ENCODE results near the gene PLCB4. TPM values are rescaled to one million over a fixed set of nuclear protein-coding genes. Genes with fewer than 3 reads are reported as not detected.

PLCB4 gene
- total and polyA plus RNA-seq, 2 donors = 4.8 to 7.6 TPM

DNA sequence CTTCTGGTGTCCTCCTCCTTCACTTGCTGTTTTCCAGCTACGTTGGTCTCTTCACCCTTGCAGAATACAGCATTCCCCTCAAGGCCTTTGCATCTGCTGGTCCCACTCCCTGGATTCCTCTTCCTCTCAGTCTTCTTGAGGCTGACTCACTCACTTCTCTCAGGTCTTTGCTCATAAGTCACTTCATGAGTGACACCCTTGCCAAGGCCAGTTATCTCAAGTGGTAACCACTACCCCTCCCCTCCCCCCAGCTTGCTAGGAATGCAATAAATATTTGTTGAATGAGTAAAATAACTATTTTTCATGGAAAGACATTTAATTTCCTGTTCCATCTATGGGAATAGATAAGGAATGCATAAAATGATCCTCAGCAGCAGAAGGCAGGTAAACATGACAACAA lies 131.7 kb downstream of the PLCB4 start:
- no peaks in the 10 kb centered on the region for H3K36me3 ChIP-seq (ENCODE audit: control insufficient read depth in 2 of 2, insufficient read depth in 2 of 2, low read length in 1 of 2)
- no peaks in the 10 kb centered on the region for H3K4me1 ChIP-seq (ENCODE audit: control insufficient read depth in 2 of 2, insufficient read depth in 2 of 2, low read length in 2 of 2)
- H3K27ac ChIP-seq (ENCODE audit: low read depth in 1 of 2, low read length in 1 of 2) = no peak overlapping the region
- H3K4me3 ChIP-seq (ENCODE audit: low read length in 2 of 2) = no peak overlapping the region
- no peak for DNase-seq (ENCODE audit: low read depth in 6 of 9, low spot score in 9 of 9)
- H3K27me3 ChIP-seq (ENCODE audit: control insufficient read depth in 2 of 2, insufficient read depth in 1 of 2, low read length in 1 of 2) = no peaks in the 10 kb centered on the region
- WGBS = 97% methylated on average over 1 of the region's 1 CpG
- no peaks in the 10 kb centered on the region for H3K9me3 ChIP-seq (ENCODE audit: control insufficient read depth in 2 of 2, insufficient read depth in 1 of 2, low read length in 1 of 2)

- 67% methylated on average over 3 of the region's 3 CpGs for WGBS
- no peak overlapping the region for H3K27ac ChIP-seq (ENCODE audit: low read depth in 1 of 2, low read length in 1 of 2)
- H3K36me3 ChIP-seq (ENCODE audit: control insufficient read depth in 2 of 2, insufficient read depth in 2 of 2, low read length in 1 of 2) = no peaks in the 10 kb centered on the region
- no peaks in the 10 kb centered on the region for H3K27me3 ChIP-seq (ENCODE audit: control insufficient read depth in 2 of 2, insufficient read depth in 1 of 2, low read length in 1 of 2)
- DNase-seq (ENCODE audit: low read depth in 6 of 9, low spot score in 9 of 9) = no peak
- H3K9me3 ChIP-seq (ENCODE audit: control insufficient read depth in 2 of 2, insufficient read depth in 1 of 2, low read length in 1 of 2) = no peaks in the 10 kb centered on the region
- no peak overlapping the region for H3K4me3 ChIP-seq (ENCODE audit: low read length in 2 of 2)
- H3K4me1 ChIP-seq (ENCODE audit: control insufficient read depth in 2 of 2, insufficient read depth in 2 of 2, low read length in 2 of 2) = no peaks in the 10 kb centered on the region
Observed at GRCh38 chr20:9202420-9203080, 133.7 kb downstream of the PLCB4 start.

GRCh38 chr20:9203081-9203447 lies 134.2 kb downstream of the PLCB4 start:
- Histone ChIP-seq H3K36me3 (ENCODE audit: control insufficient read depth in 2 of 2, insufficient read depth in 2 of 2, low read length in 1 of 2) (no peaks in the 10 kb centered on the region), H3K27ac (ENCODE audit: low read depth in 1 of 2, low read length in 1 of 2) (no peak overlapping the region), H3K4me3 (ENCODE audit: low read length in 2 of 2) (no peak overlapping the region), H3K27me3 (ENCODE audit: control insufficient read depth in 2 of 2, insufficient read depth in 1 of 2, low read length in 1 of 2) (no peaks in the 10 kb centered on the region), H3K9me3 (ENCODE audit: control insufficient read depth in 2 of 2, insufficient read depth in 1 of 2, low read length in 1 of 2) (no peaks in the 10 kb centered on the region), H3K4me1 (ENCODE audit: control insufficient read depth in 2 of 2, insufficient read depth in 2 of 2, low read length in 2 of 2) (no peaks in the 10 kb centered on the region)
- DNase-seq (ENCODE audit: low read depth in 6 of 9, low spot score in 9 of 9) = no peak

DNA sequence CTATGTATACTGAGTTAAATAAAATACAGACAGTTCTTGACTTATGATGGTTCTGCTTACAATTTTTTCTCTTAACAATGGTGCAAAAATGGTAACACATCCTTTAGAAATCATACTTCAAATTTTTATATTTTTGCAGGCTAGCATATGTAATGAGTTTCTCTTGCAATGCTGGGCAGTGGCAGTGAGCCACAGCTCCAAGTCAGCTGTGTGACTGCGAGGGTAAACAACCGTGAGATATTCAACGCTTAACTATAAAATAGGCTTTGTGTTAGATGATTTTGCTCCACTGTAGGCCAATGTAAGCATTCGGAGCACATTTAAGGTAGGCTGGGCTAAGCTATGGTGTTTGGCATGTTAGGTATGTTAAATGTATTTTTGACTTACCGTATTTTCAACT lies 136.1 kb downstream of the PLCB4 start:
- DNase-seq (ENCODE audit: low read depth in 6 of 9, low spot score in 9 of 9) = no peak
- no peak overlapping the region for H3K4me3 ChIP-seq (ENCODE audit: low read length in 2 of 2)
- 95% methylated on average over 5 of the region's 5 CpGs for WGBS
- H3K9me3 ChIP-seq (ENCODE audit: control insufficient read depth in 2 of 2, insufficient read depth in 1 of 2, low read length in 1 of 2) = no peaks in the 10 kb centered on the region
- no peaks in the 10 kb centered on the region for H3K4me1 ChIP-seq (ENCODE audit: control insufficient read depth in 2 of 2, insufficient read depth in 2 of 2, low read length in 2 of 2)
- H3K27ac ChIP-seq (ENCODE audit: low read depth in 1 of 2, low read length in 1 of 2) = no peak overlapping the region
- no peaks in the 10 kb centered on the region for H3K36me3 ChIP-seq (ENCODE audit: control insufficient read depth in 2 of 2, insufficient read depth in 2 of 2, low read length in 1 of 2)
- H3K27me3 ChIP-seq (ENCODE audit: control insufficient read depth in 2 of 2, insufficient read depth in 1 of 2, low read length in 1 of 2) = no peaks in the 10 kb centered on the region

DNA sequence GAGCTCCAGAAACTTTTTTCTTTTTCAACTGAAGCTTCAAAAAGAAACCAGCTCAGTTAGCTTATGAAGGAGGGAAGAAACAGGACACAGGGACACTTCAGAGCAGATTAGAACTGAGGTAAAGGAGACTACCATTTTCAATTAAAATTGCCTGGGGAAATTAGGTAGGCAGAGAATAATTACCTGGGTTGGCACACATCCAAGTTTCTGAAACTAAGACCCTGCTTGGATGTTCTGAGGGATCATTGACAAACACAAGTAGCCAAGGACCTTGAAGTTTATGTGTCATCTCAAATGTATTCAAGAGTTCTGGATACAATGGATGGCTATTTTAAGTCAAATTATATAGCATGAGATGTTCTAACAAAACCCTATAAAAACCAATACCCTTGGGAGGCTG lies 137.6 kb downstream of the PLCB4 start:
- DNase-seq (ENCODE audit: low read depth in 6 of 9, low spot score in 9 of 9) = no peak
- Histone ChIP-seq H3K27me3 (ENCODE audit: control insufficient read depth in 2 of 2, insufficient read depth in 1 of 2, low read length in 1 of 2) (no peaks in the 10 kb centered on the region), H3K27ac (ENCODE audit: low read depth in 1 of 2, low read length in 1 of 2) (no peak overlapping the region), H3K36me3 (ENCODE audit: control insufficient read depth in 2 of 2, insufficient read depth in 2 of 2, low read length in 1 of 2) (no peaks in the 10 kb centered on the region), H3K9me3 (ENCODE audit: control insufficient read depth in 2 of 2, insufficient read depth in 1 of 2, low read length in 1 of 2) (no peaks in the 10 kb centered on the region), H3K4me1 (ENCODE audit: control insufficient read depth in 2 of 2, insufficient read depth in 2 of 2, low read length in 2 of 2) (no peaks in the 10 kb centered on the region), H3K4me3 (ENCODE audit: low read length in 2 of 2) (no peak overlapping the region)

DNA sequence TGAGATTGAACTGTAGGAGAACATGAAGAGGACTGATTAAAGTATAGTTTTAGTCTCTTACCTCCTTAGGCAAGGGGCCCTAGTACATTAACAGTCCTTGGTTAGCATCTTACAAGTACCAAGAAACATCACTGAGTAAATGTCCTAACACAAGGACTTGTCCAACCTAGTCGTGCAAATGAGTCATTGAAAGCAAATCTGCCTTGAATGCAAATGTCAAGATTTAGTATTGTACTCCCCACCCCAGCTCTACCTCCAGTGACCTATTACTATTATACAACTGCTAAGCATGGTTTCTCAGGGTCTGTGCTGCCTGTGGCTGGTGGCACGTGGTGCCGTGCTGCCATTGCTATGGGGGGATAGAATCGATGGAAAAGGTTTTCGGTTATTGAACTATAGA lies 138.4 kb downstream of the PLCB4 start:
- Histone ChIP-seq H3K27ac (ENCODE audit: low read depth in 1 of 2, low read length in 1 of 2) (no peak overlapping the region), H3K9me3 (ENCODE audit: control insufficient read depth in 2 of 2, insufficient read depth in 1 of 2, low read length in 1 of 2) (no peaks in the 10 kb centered on the region), H3K27me3 (ENCODE audit: control insufficient read depth in 2 of 2, insufficient read depth in 1 of 2, low read length in 1 of 2) (no peaks in the 10 kb centered on the region), H3K4me3 (ENCODE audit: low read length in 2 of 2) (no peak overlapping the region), H3K4me1 (ENCODE audit: control insufficient read depth in 2 of 2, insufficient read depth in 2 of 2, low read length in 2 of 2) (no peaks in the 10 kb centered on the region), H3K36me3 (ENCODE audit: control insufficient read depth in 2 of 2, insufficient read depth in 2 of 2, low read length in 1 of 2) (no peaks in the 10 kb centered on the region)
- WGBS = 97% methylated on average over 5 of the region's 5 CpGs
- DNase-seq (ENCODE audit: low read depth in 6 of 9, low spot score in 9 of 9) = no peak

DNA sequence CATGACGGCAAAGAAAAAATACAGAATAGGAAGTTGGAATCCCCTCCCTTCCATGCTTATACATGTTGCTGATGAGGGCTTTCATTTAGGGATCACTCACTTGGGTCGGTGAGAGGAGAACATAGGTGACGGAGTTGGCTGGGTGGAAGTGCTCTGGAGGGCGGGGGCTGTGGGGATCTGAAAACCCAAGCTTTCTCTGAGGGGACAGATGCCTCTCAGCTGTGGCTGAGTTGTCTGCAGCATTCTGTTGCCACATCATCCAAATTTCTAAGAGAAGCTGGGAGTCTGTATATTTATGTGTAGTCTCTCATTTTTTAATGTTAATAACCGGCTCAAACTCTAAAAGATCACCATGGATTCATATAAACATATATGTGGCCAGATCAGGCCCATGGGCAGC lies 141.5 kb downstream of the PLCB4 start:
- WGBS = 97% methylated on average over 5 of the region's 5 CpGs
- H3K4me3 ChIP-seq (ENCODE audit: low read length in 2 of 2) = no peak overlapping the region
- no peak for DNase-seq (ENCODE audit: low read depth in 6 of 9, low spot score in 9 of 9)
- no peaks in the 10 kb centered on the region for H3K27me3 ChIP-seq (ENCODE audit: control insufficient read depth in 2 of 2, insufficient read depth in 1 of 2, low read length in 1 of 2)
- H3K4me1 ChIP-seq (ENCODE audit: control insufficient read depth in 2 of 2, insufficient read depth in 2 of 2, low read length in 2 of 2) = no peaks in the 10 kb centered on the region
- H3K9me3 ChIP-seq (ENCODE audit: control insufficient read depth in 2 of 2, insufficient read depth in 1 of 2, low read length in 1 of 2) = no peaks in the 10 kb centered on the region
- no peak overlapping the region for H3K27ac ChIP-seq (ENCODE audit: low read depth in 1 of 2, low read length in 1 of 2)
- no peaks in the 10 kb centered on the region for H3K36me3 ChIP-seq (ENCODE audit: control insufficient read depth in 2 of 2, insufficient read depth in 2 of 2, low read length in 1 of 2)

- no peak for DNase-seq (ENCODE audit: low read depth in 6 of 9, low spot score in 9 of 9)
- H3K4me3 ChIP-seq (ENCODE audit: low read length in 2 of 2) = no peak overlapping the region
- H3K27me3 ChIP-seq (ENCODE audit: control insufficient read depth in 2 of 2, insufficient read depth in 1 of 2, low read length in 1 of 2) = no peaks in the 10 kb centered on the region
- no peaks in the 10 kb centered on the region for H3K36me3 ChIP-seq (ENCODE audit: control insufficient read depth in 2 of 2, insufficient read depth in 2 of 2, low read length in 1 of 2)
- WGBS = 95% methylated on average over 4 of the region's 4 CpGs
- no peak overlapping the region for H3K27ac ChIP-seq (ENCODE audit: low read depth in 1 of 2, low read length in 1 of 2)
- H3K9me3 ChIP-seq (ENCODE audit: control insufficient read depth in 2 of 2, insufficient read depth in 1 of 2, low read length in 1 of 2) = no peaks in the 10 kb centered on the region
- H3K4me1 ChIP-seq (ENCODE audit: control insufficient read depth in 2 of 2, insufficient read depth in 2 of 2, low read length in 2 of 2) = no peaks in the 10 kb centered on the region
Observed at GRCh38 chr20:9211016-9211760, 142.3 kb downstream of the PLCB4 start.

- H3K9me3 ChIP-seq (ENCODE audit: control insufficient read depth in 2 of 2, insufficient read depth in 1 of 2, low read length in 1 of 2) = no peaks in the 10 kb centered on the region
- H3K27ac ChIP-seq (ENCODE audit: low read depth in 1 of 2, low read length in 1 of 2) = no peak overlapping the region
- H3K27me3 ChIP-seq (ENCODE audit: control insufficient read depth in 2 of 2, insufficient read depth in 1 of 2, low read length in 1 of 2) = no peaks in the 10 kb centered on the region
- H3K36me3 ChIP-seq (ENCODE audit: control insufficient read depth in 2 of 2, insufficient read depth in 2 of 2, low read length in 1 of 2) = no peaks in the 10 kb centered on the region
- H3K4me3 ChIP-seq (ENCODE audit: low read length in 2 of 2) = no peak overlapping the region
- DNase-seq (ENCODE audit: low read depth in 6 of 9, low spot score in 9 of 9) = no peak
- 96% methylated on average over 2 of the region's 2 CpGs for WGBS
- H3K4me1 ChIP-seq (ENCODE audit: control insufficient read depth in 2 of 2, insufficient read depth in 2 of 2, low read length in 2 of 2) = no peaks in the 10 kb centered on the region
Observed at GRCh38 chr20:9212735-9213134, 143.8 kb downstream of the PLCB4 start.
